Activated CD8-positive, alpha-beta T cell treated with anti-CD3 and anti-CD28 coated beads for 36 hours (primary cell): ENCODE measurements around the gene FCF1. TPM values are rescaled to one million over a fixed set of nuclear protein-coding genes. Genes with fewer than 3 reads are reported as not detected.

Experiments used
- ATAC-seq: fragments of 200-7000 bp; cut with Tn5 transposase; one replicate; pipeline ENCODE4 v1.10.0; 2021; ENCODE audit warnings: mild to moderate bottlenecking, moderate library complexity
- CTCF ChIA-PET: fragments of 350-600 bp; sonication (Branson Sonifier 250); formaldehyde crosslinking; loops from one replicate; lab custom pipeline; 2021; ENCODE audit warnings: antibody characterized with exemption; lab: Charles Lee
- POLR2A ChIA-PET: fragments of 350-600 bp; sonication (Branson Sonifier 250); formaldehyde crosslinking; loops from one replicate; lab custom pipeline; 2021; ENCODE audit warnings: antibody characterized with exemption; lab: Charles Lee
- DNase-seq: peaks from one replicate; pipeline ENCODE4 v3.0.0-alpha.2; 2020
- H3K27ac Mint-ChIP-seq: one replicate; pipeline ENCODE4 v1.8.0; 2021; ENCODE audit warnings: mild to moderate bottlenecking, mixed read lengths
- H3K27me3 Mint-ChIP-seq: one replicate; pipeline ENCODE4 v1.8.0; 2021; ENCODE audit warnings: mixed read lengths
- H3K36me3 Mint-ChIP-seq: one replicate; pipeline ENCODE4 v1.8.0; 2021; ENCODE audit warnings: low read depth, mixed read lengths
- H3K4me1 Mint-ChIP-seq: one replicate; pipeline ENCODE4 v1.8.0; 2021; ENCODE audit warnings: low read depth, mixed read lengths
- H3K4me3 Mint-ChIP-seq: one replicate; pipeline ENCODE4 v1.8.0; 2021; ENCODE audit warnings: mild to moderate bottlenecking, moderate library complexity, mixed read lengths
- H3K9me3 Mint-ChIP-seq: one replicate; pipeline ENCODE4 v1.8.0; 2021; ENCODE audit warnings: mixed read lengths
- CTCF ChIP-seq: fragments of 200-600 bp; IDR thresholded peaks from one replicate; pipeline ENCODE4 v1.8.0; 2022; ENCODE audit warnings: antibody characterized with exemption, mild to moderate bottlenecking
- intact Hi-C: fragments of 100-400 bp; cut with micrococcal nuclease; formaldehyde crosslinking; loops from one replicate; pipeline ENCODE4 v1.10.0; 2022
- total RNA-seq, 2 experiments: library from RNA; stranded (reverse); gene quantifications; one replicate each; pipeline ENCODE4 v1.2.3, GENCODE V29; 2021

The FCF1 gene
- total RNA-seq, 2 experiments from 2014 or later: 75.2 to 78.9 TPM

- DNase-seq: no peak
- Mint-ChIP-seq H3K9me3 (no peaks in the 10 kb centered on the region), H3K27me3 (no peaks in the 10 kb centered on the region), H3K27ac (no peak overlapping the region), H3K4me3 (no peak overlapping the region), H3K36me3 (peaks cover 39% of the 10 kb centered on the region), H3K4me1 (peaks cover 23% of the 10 kb centered on the region)
- ChIA-PET POLR2A (interaction anchor here (0.6 to 0.7 kb wide), 2 partner anchors 101 to 194 kb away, joined by 3 read pairs; no protein-coding TSS in a partner anchor), CTCF (interaction anchor here (0.7 to 2.5 kb wide), 4 partner anchors 11 to 170 kb away, joined by 3 to 13 read pairs (median 3); no protein-coding TSS in a partner anchor)
- no peak for ATAC-seq
- intact Hi-C loops: no loop called here
- no peak for TF ChIP-seq CTCF
Measured at GRCh38 chr14:74685921-74686678, 26.8 kb upstream of the FCF1 start.

- H3K36me3 Mint-ChIP-seq: peaks cover 14% of the 10 kb centered on the region
- H3K27me3 Mint-ChIP-seq: no peaks in the 10 kb centered on the region
- ChIA-PET CTCF (interaction anchor here (1.5 kb wide), 1 partner anchor 83 kb away, joined by 3 read pairs; no protein-coding TSS in a partner anchor), POLR2A (no interaction called here)
- peaks cover 6% of the 10 kb centered on the region for H3K4me1 Mint-ChIP-seq
- ATAC-seq: no peak
- DNase-seq: no peak
- no peak overlapping the region for H3K4me3 Mint-ChIP-seq
- TF ChIP-seq CTCF: no peak
- no peaks in the 10 kb centered on the region for H3K9me3 Mint-ChIP-seq
- intact Hi-C loops: no loop called here
- H3K27ac Mint-ChIP-seq: no peak overlapping the region
Measured at GRCh38 chr14:74691456-74691855, 21.5 kb upstream of the FCF1 start.

- intact Hi-C loops: no loop called here
- Mint-ChIP-seq H3K9me3 (no peaks in the 10 kb centered on the region), H3K27me3 (no peaks in the 10 kb centered on the region), H3K27ac (no peak overlapping the region), H3K4me3 (no peak overlapping the region), H3K4me1 (peaks cover 6% of the 10 kb centered on the region), H3K36me3 (peaks cover 16% of the 10 kb centered on the region)
- ATAC-seq (no peak), DNase-seq (no peak)
- ChIA-PET CTCF (no interaction called here), POLR2A (no interaction called here)
- no peak for TF ChIP-seq CTCF
Measured at GRCh38 chr14:74693191-74693590, 19.8 kb upstream of the FCF1 start.

- Mint-ChIP-seq H3K4me1 (peaks cover 10% of the 10 kb centered on the region), H3K27me3 (no peaks in the 10 kb centered on the region), H3K36me3 (peaks cover 12% of the 10 kb centered on the region), H3K27ac (no peak overlapping the region), H3K9me3 (no peaks in the 10 kb centered on the region), H3K4me3 (no peak overlapping the region)
- ATAC-seq (no peak), DNase-seq (no peak)
- CTCF ChIA-PET: no interaction called here
- intact Hi-C loops: no loop called here
- POLR2A ChIA-PET: interaction anchor here (0.6 kb wide), 2 partner anchors 133 to 684 kb away, joined by 3 read pairs; no protein-coding TSS in a partner anchor
- no peak for TF ChIP-seq CTCF
Measured at GRCh38 chr14:74695406-74695805, 17.5 kb upstream of the FCF1 start.

- POLR2A ChIA-PET: no interaction called here
- TF ChIP-seq CTCF: no peak
Measured at GRCh38 chr14:74697011-74697410, 15.9 kb upstream of the FCF1 start.

More at GRCh38 chr14:74697011-74697410, 15.9 kb upstream of the FCF1 start:
- intact Hi-C loops: no loop called here
- Mint-ChIP-seq H3K36me3 (peaks cover 16% of the 10 kb centered on the region), H3K4me1 (peaks cover 10% of the 10 kb centered on the region), H3K27me3 (no peaks in the 10 kb centered on the region), H3K4me3 (no peak overlapping the region), H3K9me3 (no peaks in the 10 kb centered on the region), H3K27ac (no peak overlapping the region)
- ATAC-seq (no peak), DNase-seq (no peak)
- CTCF ChIA-PET: interaction anchor here (0.8 to 1.4 kb wide), 3 partner anchors 9 to 14 kb away, joined by 3 read pairs; no protein-coding TSS in a partner anchor
